WI38 (cell line): Measurements from ENCODE around the gene CD84.

Experiments
- H3K4me3 ChIP-seq: 2 replicates; pipeline ENCODE4 v1.5.1; 2011; ENCODE audit warnings: low read depth, mild to moderate bottlenecking, control low read depth, low read length
- TF ChIP-seq, protein P1 (sequence below): IDR thresholded peaks from 2 replicates; pipeline ENCODE4 v1.5.1; 2012; ENCODE audit warnings: low read depth, mild to moderate bottlenecking, control low read depth, low read length

The CD84 gene

DNA sequence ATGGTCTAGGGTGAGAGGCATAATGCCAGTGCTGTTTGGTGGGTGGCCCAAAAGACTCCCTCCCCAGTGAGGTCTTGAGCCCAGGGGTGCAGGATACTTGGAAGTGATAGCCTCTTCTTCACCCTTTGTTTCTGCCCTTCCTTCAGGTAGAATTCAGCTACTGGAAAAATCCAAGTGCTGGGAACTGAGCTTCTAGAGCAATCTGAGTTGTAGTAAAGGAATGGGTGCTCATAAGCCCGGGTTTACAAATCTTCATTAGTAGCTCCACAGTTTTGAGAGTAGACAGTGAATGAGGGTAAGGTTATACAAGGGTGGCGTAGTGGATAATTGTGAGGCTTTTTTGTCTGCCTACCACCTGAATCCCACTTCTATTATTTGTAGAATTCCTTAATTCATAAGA, 29.2 kb upstream of the CD84 start:
- TF ChIP-seq, protein P1, sequence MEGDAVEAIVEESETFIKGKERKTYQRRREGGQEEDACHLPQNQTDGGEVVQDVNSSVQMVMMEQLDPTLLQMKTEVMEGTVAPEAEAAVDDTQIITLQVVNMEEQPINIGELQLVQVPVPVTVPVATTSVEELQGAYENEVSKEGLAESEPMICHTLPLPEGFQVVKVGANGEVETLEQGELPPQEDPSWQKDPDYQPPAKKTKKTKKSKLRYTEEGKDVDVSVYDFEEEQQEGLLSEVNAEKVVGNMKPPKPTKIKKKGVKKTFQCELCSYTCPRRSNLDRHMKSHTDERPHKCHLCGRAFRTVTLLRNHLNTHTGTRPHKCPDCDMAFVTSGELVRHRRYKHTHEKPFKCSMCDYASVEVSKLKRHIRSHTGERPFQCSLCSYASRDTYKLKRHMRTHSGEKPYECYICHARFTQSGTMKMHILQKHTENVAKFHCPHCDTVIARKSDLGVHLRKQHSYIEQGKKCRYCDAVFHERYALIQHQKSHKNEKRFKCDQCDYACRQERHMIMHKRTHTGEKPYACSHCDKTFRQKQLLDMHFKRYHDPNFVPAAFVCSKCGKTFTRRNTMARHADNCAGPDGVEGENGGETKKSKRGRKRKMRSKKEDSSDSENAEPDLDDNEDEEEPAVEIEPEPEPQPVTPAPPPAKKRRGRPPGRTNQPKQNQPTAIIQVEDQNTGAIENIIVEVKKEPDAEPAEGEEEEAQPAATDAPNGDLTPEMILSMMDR: no peak
- H3K4me3 ChIP-seq: no peak overlapping the region

DNA sequence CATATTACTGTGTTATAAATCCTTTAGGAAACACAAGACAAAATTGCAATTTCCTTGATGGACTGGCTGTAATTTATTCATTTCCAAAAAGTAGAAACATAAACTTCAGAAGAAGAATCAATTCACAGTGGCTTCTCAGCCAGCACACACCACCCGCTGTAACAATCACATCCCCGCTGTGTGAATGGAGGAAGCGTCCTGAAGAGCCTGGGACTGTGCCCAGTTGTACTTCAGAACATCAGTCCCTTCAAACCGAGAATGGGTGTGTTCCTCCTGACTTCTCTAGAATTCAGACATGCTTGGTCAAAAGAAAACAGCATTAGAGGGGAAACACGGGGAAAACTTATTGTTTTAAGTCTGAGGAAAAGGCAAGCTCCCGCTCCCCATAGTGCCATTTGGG, 28.8 kb upstream of the CD84 start:
- TF ChIP-seq, protein P1: no peak
- H3K4me3 ChIP-seq: no peak overlapping the region

DNA sequence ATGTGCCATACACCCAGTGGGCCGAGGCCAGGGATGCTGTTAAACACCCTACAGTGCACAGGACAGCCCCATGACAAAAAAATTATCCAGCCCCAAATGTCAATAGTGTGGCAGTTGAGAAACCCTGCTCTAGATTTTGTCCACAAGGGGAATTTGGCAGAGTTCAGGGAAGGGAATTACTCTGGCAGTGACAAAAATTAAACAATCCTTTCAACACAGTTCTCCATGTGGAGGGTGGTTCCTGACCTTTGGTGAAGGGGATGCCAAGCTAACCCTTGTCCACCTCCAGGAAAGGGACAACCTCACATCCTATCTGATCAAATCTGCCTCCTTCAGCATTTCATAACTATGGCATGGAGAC, 28.4 kb upstream of the CD84 start:
- no peak overlapping the region for H3K4me3 ChIP-seq
- TF ChIP-seq, protein P1: no peak

DNA sequence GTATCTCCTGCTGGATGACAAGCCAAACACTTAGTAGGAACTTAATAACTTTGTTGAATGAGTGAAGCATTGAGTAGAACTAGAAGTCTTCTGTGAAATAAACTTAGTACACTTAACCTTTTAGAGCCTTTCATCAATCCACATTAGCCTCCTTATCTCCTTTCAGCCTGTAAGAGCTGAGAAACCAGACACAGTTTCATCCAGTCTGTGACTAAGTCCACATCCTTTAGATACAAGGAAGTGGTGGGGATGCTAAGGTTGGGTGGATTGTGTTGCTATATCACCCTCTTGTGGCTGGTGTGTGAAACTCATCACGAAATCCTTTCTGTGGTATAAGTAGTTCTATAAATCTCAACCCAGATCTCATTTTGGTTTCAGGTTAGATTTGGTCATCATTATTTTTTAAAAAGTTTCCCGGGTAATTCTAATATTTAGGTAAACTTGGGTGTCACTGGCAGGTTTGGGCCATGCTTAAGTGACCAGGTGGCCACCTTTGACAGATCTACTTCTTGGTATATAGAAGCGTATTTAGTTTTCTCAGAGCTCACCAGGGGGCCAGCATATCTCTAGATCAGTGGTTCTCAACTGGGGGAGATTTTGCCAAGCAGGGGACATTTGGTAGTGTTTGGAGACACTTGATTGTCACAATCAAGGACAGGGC, 27.8 kb upstream of the CD84 start:
- TF ChIP-seq, protein P1: peak; percentile 32; the same call in 1 of the 2 replicates
- no peak overlapping the region for H3K4me3 ChIP-seq

DNA sequence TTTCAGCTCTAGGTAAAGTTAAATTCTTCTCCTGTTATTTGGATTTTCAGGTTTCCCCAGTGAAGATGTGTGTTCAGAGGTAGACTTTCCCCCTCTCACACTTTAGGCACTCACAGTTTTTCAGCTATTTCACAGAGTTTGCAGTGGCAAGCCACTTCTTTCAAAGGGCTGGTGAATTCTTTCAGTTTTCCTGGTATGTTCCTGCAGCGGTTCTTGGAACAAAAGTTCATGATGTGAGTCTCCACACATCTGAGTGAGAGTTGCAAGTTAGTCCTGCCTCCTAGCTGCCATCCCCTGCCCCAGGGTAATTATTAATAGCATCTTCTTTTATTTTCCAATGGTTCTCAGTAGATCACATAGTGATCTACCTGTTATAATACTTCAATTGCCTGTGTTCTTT, 27.3 kb upstream of the CD84 start:
- TF ChIP-seq, protein P1: no peak
- H3K4me3 ChIP-seq: no peak overlapping the region

DNA sequence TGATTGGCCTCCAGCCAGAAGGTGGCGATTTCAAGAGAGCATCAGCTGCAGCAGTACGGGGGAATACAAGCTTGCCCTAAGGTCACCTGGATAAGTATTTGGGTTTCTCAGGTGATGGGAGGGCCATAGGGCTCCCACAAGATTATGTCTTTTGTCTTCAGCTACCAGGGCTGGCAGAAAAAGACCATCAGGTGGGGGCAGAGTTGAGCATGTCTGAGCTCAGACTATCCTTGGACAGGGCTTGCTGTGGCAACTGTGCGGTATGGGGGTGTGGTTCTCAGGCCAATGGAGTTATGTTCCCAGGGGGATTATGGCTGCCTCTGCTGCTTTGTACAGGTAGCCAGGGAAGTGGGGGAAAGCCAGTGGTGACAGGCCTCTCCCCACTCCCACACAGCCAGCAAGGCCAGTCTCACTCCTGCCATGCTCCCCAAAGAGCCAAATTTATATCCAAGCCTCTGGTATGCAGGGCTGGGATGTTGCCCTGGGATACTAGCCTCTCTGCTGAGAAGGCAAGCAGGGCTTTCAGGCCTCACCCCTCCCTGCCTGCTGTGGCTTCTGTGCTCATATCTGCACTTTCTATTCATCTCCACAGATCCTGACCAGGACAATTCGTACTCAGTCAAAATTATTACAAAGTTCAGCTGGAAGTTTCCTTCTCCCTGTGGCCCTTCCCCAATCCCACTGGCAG, 26.6 kb upstream of the CD84 start:
- no peak overlapping the region for H3K4me3 ChIP-seq
- TF ChIP-seq, protein P1: no peak

DNA sequence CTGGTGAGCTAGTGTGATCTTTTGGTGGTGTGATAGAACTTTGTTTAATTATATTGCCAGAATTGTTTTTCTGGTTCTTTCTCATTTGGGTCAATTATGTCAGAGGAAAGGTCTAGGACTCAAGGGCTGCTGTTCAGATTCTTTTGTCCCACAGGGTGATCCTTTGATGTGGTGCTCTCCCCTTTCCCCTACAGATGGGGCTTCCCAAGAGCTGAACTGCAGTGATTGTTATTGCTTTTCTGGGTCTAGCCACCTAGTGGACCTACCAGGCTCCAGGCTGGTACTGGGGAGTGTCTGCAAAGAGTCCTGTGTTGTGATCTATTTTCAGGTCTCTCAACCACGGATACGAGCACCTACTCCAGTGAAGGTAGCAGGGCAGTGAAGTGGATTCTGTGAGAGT, 25.9 kb upstream of the CD84 start:
- TF ChIP-seq, protein P1: no peak
- H3K4me3 ChIP-seq: no peak overlapping the region
